WTC11 (cell line): ENCODE results near the gene GABBR2. TPM values are rescaled to one million over a fixed set of nuclear protein-coding genes. Genes with fewer than 3 reads are reported as not detected.

Source experiments
- ATAC-seq: fragments of 200-7000 bp; cut with Tn5 transposase; 2 replicates; pipeline ENCODE4 v1.10.0; 2021; ENCODE audit warnings: mild to moderate bottlenecking, moderate library complexity
- CTCF ChIA-PET: fragments of 300-600 bp; sonication (Branson Sonifier 250); formaldehyde crosslinking; loops from one replicate; lab custom pipeline; 2021; ENCODE audit warnings: antibody characterized with exemption; lab: Charles Lee
- POLR2A ChIA-PET: fragments of 350-600 bp; sonication (Branson Sonifier 250); formaldehyde crosslinking; loops from one replicate; lab custom pipeline; 2021; ENCODE audit warnings: antibody characterized with exemption; lab: Charles Lee
- DNase-seq: peaks from one replicate; pipeline ENCODE4 v3.0.0; 2021; ENCODE audit warnings: low spot score
- H3K27ac Mint-ChIP-seq: 2 replicates; pipeline ENCODE4 v1.8.0; 2021; ENCODE audit warnings: mixed read lengths
- H3K27me3 Mint-ChIP-seq: 2 replicates; pipeline ENCODE4 v1.8.0; 2021; ENCODE audit warnings: low read depth, mild to moderate bottlenecking, moderate library complexity, mixed read lengths
- H3K36me3 Mint-ChIP-seq: 2 replicates; pipeline ENCODE4 v1.8.0; 2021; ENCODE audit warnings: mixed read lengths
- H3K4me1 Mint-ChIP-seq: 2 replicates; pipeline ENCODE4 v1.8.0; 2022; ENCODE audit warnings: mixed read lengths
- H3K4me3 Mint-ChIP-seq: 2 replicates; pipeline ENCODE4 v1.8.0; 2021; ENCODE audit warnings: mild to moderate bottlenecking, moderate library complexity, mixed read lengths
- H3K9me3 Mint-ChIP-seq: 2 replicates; pipeline ENCODE4 v1.8.0; 2021; ENCODE audit warnings: mixed read lengths
- AR ChIP-seq: fragments of 250-450 bp; sonication (Bioruptor Pico); IDR thresholded peaks from 2 replicates; pipeline ENCODE4 v1.9.0; 2021; ENCODE audit warnings: mild to moderate bottlenecking
- CBFB ChIP-seq: sonication (generic); formaldehyde crosslinking; IDR thresholded peaks from 2 replicates; pipeline ENCODE4 v1.8.1; 2022; ENCODE audit warnings: mild to moderate bottlenecking, low read depth, missing genetic modification reagents
- E2F5 ChIP-seq: sonication (generic); formaldehyde crosslinking; IDR thresholded peaks from 2 replicates; pipeline ENCODE4 v1.8.1; 2022; ENCODE audit warnings: mild to moderate bottlenecking, moderate library complexity, missing genetic modification reagents
- HMGXB4 ChIP-seq: sonication (generic); formaldehyde crosslinking; IDR thresholded peaks from 2 replicates; pipeline ENCODE4 v1.8.1; 2023; ENCODE audit warnings: mild to moderate bottlenecking, moderate library complexity, missing genetic modification reagents
- IRF1 ChIP-seq: sonication (generic); formaldehyde crosslinking; IDR thresholded peaks from 2 replicates; pipeline ENCODE4 v1.8.0; 2023; ENCODE audit warnings: missing genetic modification reagents
- MXD4 ChIP-seq: fragments of 250-450 bp; sonication (Bioruptor Pico); IDR thresholded peaks from 2 replicates; pipeline ENCODE4 v1.8.0; 2021; ENCODE audit warnings: mild to moderate bottlenecking, moderate library complexity, borderline replicate concordance
- MYBL2 ChIP-seq: sonication (generic); formaldehyde crosslinking; IDR thresholded peaks from 2 replicates; pipeline ENCODE4 v1.8.1; 2023; ENCODE audit warnings: mild to moderate bottlenecking, moderate library complexity, missing genetic modification reagents
- NFE2L1 ChIP-seq: sonication (generic); formaldehyde crosslinking; IDR thresholded peaks from 2 replicates; pipeline ENCODE4 v1.8.1; 2023; ENCODE audit warnings: missing genetic modification reagents
- NFYB ChIP-seq: sonication (generic); formaldehyde crosslinking; conservative IDR thresholded peaks from 2 replicates; pipeline ENCODE4 v1.8.0; 2022; ENCODE audit warnings: low read depth, missing genetic modification reagents
- PRRX2 ChIP-seq: fragments of 250-450 bp; sonication (Bioruptor Pico); IDR thresholded peaks from 2 replicates; pipeline ENCODE4 v1.8.0; 2021; ENCODE audit warnings: mild to moderate bottlenecking
- SMAD4 ChIP-seq: sonication (generic); formaldehyde crosslinking; IDR thresholded peaks from 2 replicates; pipeline ENCODE4 v1.8.0; 2022; ENCODE audit warnings: mild to moderate bottlenecking, missing genetic modification reagents
- STAT6 ChIP-seq: sonication (generic); formaldehyde crosslinking; conservative IDR thresholded peaks from 2 replicates; pipeline ENCODE4 v1.8.1; 2023; ENCODE audit warnings: mild to moderate bottlenecking, low read depth, missing genetic modification reagents, moderate library complexity
- ZNF138 ChIP-seq: sonication (generic); formaldehyde crosslinking; conservative IDR thresholded peaks from 2 replicates; pipeline ENCODE4 v1.8.1; 2022; ENCODE audit warnings: mild to moderate bottlenecking, moderate library complexity, missing genetic modification reagents
- ZNF281 ChIP-seq: sonication (generic); formaldehyde crosslinking; IDR thresholded peaks from 2 replicates; pipeline ENCODE4 v1.8.0; 2023; ENCODE audit warnings: mild to moderate bottlenecking, missing genetic modification reagents
- ZNF425 ChIP-seq: fragments of 250-450 bp; sonication (Bioruptor Pico); conservative IDR thresholded peaks from 2 replicates; pipeline ENCODE4 v1.9.0; 2021; ENCODE audit warnings: mild to moderate bottlenecking
- ZNF512 ChIP-seq: sonication (generic); formaldehyde crosslinking; IDR thresholded peaks from 2 replicates; pipeline ENCODE4 v1.8.1; 2022; ENCODE audit warnings: missing genetic modification reagents, borderline replicate concordance
- total RNA-seq: library from RNA; stranded (reverse); gene quantifications from 3 replicates; pipeline ENCODE4 v1.2.3, GENCODE V29; 2021

The GABBR2 gene
- total RNA-seq, 1 experiment from 2014 or later = 0.92 TPM

GRCh38 chr9:98409719-98410118, 299.0 kb downstream of the GABBR2 start:
- ATAC-seq (no peak), DNase-seq (no peak)
- Mint-ChIP-seq H3K9me3 (peaks cover 6% of the 10 kb centered on the region), H3K27me3 (no peaks in the 10 kb centered on the region; the same call in 1 of the 2 replicates), H3K27ac (no peak overlapping the region), H3K4me1 (peaks cover 57% of the 10 kb centered on the region), H3K36me3 (no peaks in the 10 kb centered on the region), H3K4me3 (no peak overlapping the region)
- ChIA-PET CTCF (interaction anchor here (0.5 to 2.0 kb wide), 14 partner anchors 9 to 184 kb away, joined by 3 to 14 read pairs (median 4); no protein-coding TSS in a partner anchor), POLR2A (no interaction called here)
- TF ChIP-seq ZNF425 (no peak), NFE2L1 (CRISPR knock-in tag) (no peak), STAT6 (CRISPR knock-in tag) (no peak), PRRX2 (no peak), CBFB (CRISPR knock-in tag) (no peak), ZNF281 (CRISPR knock-in tag) (no peak)

- DNase-seq = no peak
- H3K9me3 Mint-ChIP-seq = no peaks in the 10 kb centered on the region
- H3K27ac Mint-ChIP-seq = no peak overlapping the region
- POLR2A ChIA-PET = no interaction called here
- H3K36me3 Mint-ChIP-seq = no peaks in the 10 kb centered on the region
- CTCF ChIA-PET = no interaction called here
- peaks cover 49% of the 10 kb centered on the region for H3K4me1 Mint-ChIP-seq
- no peak overlapping the region for H3K4me3 Mint-ChIP-seq
- H3K27me3 Mint-ChIP-seq = no peaks in the 10 kb centered on the region; the same call in 1 of the 2 replicates
- no peak for ATAC-seq
- TF ChIP-seq ZNF512 (no peak), NFYB (CRISPR knock-in tag) (no peak), AR (CRISPR knock-in tag) (no peak), E2F5 (no peak), IRF1 (CRISPR knock-in tag) (no peak), SMAD4 (CRISPR knock-in tag) (no peak), HMGXB4 (CRISPR knock-in tag) (no peak), MYBL2 (no peak), MXD4 (no peak), ZNF138 (CRISPR knock-in tag) (no peak)
These were observed 302.3 kb downstream of the GABBR2 start for GRCh38 chr9:98406469-98406868.
